OCI-LY1 (cell line): ENCODE results near the gene ANKFN1.

Source experiments
- EZH2 ChIP-seq: fragments of 200-600 bp; sonication (generic), shearing (Covaris generic); IDR thresholded peaks from 2 replicates; pipeline ENCODE4 v1.8.0; 2017; ENCODE audit warnings: borderline replicate concordance, mixed run types, mild to moderate bottlenecking, antibody characterized with exemption, low read length, moderate library complexity, mixed read lengths
- TF ChIP-seq, protein P1 (sequence below): fragments of 200-600 bp; sonication (generic), shearing (Covaris generic); IDR thresholded peaks from 2 replicates; pipeline ENCODE4 v1.5.1; 2017; ENCODE audit warnings: mild to moderate bottlenecking, antibody characterized with exemption, low read length, moderate library complexity, mixed read lengths

- TF ChIP-seq EZH2 = no peak
- TF ChIP-seq, protein P1, sequence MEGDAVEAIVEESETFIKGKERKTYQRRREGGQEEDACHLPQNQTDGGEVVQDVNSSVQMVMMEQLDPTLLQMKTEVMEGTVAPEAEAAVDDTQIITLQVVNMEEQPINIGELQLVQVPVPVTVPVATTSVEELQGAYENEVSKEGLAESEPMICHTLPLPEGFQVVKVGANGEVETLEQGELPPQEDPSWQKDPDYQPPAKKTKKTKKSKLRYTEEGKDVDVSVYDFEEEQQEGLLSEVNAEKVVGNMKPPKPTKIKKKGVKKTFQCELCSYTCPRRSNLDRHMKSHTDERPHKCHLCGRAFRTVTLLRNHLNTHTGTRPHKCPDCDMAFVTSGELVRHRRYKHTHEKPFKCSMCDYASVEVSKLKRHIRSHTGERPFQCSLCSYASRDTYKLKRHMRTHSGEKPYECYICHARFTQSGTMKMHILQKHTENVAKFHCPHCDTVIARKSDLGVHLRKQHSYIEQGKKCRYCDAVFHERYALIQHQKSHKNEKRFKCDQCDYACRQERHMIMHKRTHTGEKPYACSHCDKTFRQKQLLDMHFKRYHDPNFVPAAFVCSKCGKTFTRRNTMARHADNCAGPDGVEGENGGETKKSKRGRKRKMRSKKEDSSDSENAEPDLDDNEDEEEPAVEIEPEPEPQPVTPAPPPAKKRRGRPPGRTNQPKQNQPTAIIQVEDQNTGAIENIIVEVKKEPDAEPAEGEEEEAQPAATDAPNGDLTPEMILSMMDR = no peak
These were observed 4.6 kb downstream of the ANKFN1 start for GRCh38 chr17:56157845-56158244.
